Activated gamma-delta T cell treated with Interleukin-2 at 50 U/mL for 16 hours (primary cell): Measurements from ENCODE around the gene DDAH1.

ENCODE experiments used
- DNase-seq: peaks from one replicate; pipeline ENCODE4 v3.0.0-alpha.2; 2020

DDAH1 gene

DNA sequence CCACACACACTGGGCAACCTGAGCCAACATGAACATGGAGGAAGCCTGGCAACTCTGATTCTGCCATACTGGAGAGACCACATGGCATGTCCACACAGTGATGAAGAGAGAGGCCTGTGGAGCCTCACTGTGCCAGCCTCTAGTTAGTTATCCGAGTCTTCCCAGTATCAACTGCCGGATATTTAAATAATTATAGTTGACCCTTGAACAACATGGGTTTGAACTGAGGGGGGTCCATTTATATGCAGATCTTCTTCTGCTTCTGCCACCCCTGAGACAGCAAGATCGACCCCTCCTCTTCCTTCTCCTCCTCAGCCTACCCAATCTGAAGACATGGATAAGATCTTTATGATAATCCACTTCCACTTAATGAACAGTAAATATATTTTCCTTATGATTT, 27.8 kb downstream of the DDAH1 start:
- DNase-seq, result no peak

DNA sequence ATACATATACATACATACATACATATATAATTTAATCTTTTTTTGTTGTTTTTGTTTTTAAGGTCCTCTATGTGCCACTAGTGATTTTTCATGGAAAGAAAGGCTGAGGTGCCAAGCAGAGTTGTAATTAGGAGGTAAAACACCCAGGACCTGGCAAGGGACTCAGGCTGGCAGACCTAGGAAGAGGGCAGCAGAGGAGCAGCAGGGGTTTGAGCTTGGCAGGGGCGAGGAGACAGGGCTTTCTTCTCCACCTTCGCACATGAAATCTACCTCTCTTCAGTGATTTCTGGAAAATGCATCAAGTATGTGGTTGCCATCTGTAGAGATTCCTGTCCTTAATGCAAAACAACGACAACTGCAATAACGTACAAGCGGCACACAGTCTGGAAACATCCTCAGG, 31.9 kb downstream of the DDAH1 start:
- no peak for DNase-seq

DNA sequence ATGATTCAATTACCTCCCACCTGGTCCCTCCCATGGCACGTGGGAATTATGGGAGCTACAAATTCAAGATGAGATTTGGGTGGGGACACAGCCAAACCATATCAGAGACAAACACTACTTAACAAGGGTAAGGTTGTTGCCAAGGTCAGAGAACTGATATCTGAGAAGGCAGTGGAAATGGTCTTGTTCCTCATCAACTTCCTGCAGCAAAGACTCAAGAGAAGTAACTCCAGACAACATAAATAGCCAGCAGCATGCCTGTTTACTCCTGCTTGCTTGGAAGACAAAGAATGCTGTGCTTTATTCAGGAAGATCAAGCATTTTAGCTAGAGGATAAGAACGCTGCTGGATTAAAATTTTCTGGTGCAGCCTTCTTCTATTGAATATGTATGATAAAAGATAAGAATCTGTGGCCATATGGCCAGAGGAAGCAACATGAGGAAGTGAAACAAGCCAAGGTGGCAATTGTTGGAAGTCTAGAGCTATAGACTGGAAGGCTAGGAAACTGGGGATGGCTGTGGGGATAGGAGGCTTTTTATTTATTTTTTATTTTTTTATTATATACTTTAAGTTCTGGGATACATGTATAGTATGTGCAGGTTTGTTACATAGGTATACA, 36.4 kb downstream of the DDAH1 start:
- no peak for DNase-seq

DNA sequence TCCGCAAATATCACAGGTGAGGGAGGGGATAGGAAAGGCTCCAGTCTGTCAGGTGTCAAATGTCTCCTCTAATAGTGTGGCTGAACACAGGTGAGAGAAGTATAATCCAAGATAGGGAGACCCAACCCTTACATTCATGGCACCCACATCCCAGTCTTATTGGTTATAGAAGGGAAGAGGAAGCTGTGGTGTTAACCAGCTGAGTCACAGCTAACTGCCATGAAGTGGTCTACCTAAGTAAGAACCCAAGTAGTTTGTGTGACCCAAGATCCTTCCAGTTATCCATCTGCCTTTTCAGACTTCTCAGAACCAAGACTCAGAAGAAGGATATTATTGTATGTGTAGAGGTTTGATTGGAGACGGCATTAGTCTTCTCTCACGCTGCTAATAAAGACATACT, 37.1 kb downstream of the DDAH1 start:
- no peak for DNase-seq

DNA sequence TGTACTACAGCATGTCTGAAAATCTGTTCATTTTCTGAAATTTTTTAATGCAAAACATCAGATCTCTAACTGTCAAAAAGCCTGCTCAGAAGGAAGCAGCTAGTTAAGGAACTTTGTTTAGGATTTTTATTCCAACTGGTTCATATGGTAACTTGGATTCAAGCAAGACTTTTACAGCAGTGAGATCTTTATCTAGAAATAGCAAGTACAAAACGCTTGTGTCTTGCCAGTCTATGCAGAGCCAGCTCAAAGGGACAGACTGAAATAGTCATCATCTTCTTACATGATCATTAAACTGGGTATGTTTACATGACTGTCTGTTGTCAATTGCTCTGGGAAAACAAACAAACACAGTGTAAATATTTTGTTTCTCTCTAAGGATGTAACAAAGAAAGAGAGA, 37.6 kb downstream of the DDAH1 start:
- DNase-seq, result no peak

DNA sequence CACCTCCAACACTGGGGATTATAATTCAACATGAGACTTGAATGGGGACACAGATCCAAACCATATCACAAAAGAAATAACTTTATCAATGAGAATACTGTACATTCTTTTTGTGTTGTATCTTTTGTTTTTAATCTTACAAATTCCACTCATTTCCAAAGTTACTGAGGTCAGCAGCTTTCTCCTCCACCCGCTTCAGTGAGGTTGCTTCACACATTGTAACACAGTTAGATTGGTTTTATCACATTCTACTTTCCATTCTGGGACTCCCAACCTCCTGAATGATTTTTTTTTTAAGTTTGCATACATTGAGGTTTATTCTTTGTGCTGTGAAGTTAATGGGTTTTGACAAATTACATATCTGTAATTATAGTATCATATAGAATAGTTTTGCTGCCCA, 43.8 kb downstream of the DDAH1 start:
- DNase-seq, result no peak

DNA sequence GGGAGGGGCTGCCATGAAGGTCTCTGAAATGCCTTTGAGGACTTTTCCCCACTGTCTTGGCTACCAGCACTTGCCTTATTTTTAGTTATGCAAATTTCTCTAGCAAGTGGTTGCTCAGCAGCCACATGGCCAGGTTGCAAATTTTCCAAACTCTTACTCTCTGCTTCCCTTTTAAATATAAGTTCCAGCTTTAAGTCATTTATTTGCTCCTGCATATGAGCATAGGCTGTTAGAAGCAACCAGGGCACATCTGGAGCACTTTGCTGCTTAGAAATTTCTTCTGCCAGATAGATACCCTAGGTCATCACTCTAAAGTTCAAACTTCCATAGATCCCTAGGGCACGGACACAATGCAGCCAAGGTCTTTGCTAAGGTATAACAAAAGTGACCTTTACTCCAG, 44.8 kb downstream of the DDAH1 start:
- DNase-seq, result no peak

DNA sequence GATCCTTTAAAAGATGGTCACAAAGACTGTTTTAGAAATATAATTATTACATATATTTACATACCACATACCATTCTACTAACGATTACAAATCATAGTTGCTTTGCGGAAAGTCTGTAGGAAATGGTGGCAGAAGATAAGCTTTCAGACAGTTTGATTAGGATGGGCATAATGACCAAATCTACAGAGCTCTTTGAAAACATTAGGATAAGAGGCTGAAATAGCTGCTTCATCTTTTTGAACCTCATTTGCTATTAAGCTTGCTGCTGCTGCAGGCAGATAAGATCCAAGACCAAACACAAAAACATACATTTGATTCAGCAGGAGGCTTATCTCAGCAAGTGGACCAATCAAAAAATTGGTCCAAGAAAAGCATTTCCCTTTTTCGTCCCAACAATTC, 47.1 kb downstream of the DDAH1 start:
- DNase-seq, result no peak

DNA sequence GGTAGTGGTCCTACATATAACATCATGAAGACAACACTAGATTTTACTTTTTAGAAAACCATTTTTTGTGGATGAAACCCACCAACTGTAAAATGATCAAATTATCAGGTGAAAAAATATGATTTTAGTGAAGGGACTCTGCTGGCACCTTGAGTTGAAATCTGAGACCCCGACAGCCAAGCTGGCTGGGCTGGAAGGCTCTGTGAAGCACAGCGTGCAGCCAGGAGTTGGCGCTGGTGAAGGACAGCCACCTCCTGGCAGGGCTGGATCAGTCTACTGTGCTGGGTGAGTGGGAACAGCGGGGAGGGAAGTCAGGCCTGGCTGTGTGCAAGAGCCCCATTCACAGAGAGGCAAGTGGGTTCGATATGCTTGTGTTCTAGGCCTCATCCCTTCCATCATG, 47.9 kb downstream of the DDAH1 start:
- DNase-seq, result no peak

DNA sequence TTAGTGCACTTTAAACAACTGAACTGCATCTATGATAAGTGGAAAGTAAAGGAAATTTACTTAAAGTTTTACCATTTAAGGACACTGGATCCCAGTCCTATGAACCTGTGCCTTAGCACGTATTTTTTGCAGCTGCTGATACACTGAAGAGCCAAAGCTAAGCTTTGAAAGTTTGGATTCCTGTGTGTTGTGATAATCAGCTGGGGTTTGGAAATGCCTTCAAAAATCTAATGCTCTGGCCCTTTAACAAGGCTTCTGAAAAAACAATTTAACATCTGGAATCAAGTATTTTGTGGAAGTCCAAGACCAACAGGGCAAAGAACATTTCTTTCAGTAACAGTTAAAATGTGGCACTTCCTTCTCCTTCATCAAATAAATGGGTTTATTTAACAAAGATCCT, 51.8 kb downstream of the DDAH1 start:
- DNase-seq, result no peak

DNA sequence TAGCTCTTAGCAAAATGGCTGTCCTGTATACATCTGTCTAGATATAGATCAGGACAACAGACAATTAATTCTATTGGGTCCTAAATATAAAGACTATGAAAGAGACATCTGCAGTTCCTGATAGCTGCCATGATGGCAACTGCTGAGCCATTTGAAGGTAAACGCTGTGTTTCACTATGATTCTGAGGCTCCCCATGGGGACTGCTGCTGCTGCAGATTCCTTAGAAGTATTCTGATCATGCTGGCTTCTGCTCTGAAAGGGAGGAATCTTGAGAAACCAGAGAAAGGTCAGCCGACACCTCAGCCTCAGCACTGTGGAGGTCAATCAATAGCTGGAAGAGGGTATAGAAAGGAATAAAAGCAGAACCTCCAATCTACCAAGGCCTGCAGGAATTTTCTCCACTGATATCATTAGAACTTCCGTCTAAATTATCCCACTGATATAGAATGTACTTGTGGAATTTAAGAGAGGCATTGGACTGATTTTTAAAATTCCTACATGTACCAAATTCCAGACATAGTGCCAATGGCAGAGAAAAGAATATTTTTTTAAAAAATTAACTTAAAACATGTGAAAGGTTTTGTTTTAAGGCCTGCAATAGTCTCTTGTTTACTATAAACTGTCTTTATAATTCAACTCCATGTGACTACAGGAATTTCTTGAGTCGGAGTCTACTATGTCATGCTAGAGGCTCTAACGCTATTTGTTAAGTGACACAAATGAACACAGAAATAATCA, 53.2 kb downstream of the DDAH1 start:
- no peak for DNase-seq

DNA sequence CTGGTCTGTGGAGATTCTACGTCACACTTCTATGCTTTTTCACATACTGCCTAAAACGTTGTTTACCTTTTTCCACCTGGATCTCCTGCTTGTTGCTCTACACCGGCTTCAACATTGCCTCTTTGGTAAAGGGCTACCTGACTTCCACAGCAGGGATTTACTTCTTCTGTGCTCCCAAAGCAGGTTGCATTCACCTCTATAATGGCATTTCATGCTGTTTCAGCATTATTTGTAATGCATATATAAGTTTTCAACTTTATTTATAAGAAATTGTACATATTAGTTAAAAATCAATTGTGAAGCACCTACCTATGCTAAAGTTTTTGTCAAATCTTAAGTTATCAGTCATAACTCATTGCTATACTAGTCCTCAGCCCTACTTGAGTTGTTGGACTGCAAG, 55.4 kb downstream of the DDAH1 start:
- DNase-seq, result no peak

DNA sequence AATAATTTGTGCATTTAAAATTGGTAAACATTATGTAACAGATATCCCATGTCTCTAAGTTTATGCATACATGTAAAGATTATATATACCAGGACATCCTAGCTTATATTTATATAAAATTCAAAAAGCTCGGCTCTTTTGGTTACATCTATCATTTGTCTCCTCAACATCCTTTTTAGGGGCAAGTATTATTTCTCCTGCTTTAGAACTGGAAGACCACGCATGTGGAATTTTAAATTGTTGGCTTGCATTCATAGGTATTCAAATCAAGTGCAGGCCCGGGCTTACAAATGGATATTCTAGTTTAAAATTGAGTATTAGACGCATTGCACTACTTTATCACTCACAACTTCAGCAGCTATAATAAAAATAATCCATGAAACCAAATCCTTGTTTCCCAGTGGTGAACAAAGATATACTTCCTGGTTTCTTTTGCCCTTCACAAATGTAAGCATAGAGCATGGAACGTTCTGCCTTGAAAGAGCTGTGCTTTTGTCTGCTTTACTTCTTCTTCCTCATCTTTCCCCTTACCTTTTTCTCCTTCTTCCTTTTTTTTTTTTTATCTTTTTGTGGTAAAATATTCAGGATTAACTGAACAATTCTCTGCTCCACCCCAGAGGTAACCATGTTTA, 57.1 kb downstream of the DDAH1 start:
- no peak for DNase-seq

DNA sequence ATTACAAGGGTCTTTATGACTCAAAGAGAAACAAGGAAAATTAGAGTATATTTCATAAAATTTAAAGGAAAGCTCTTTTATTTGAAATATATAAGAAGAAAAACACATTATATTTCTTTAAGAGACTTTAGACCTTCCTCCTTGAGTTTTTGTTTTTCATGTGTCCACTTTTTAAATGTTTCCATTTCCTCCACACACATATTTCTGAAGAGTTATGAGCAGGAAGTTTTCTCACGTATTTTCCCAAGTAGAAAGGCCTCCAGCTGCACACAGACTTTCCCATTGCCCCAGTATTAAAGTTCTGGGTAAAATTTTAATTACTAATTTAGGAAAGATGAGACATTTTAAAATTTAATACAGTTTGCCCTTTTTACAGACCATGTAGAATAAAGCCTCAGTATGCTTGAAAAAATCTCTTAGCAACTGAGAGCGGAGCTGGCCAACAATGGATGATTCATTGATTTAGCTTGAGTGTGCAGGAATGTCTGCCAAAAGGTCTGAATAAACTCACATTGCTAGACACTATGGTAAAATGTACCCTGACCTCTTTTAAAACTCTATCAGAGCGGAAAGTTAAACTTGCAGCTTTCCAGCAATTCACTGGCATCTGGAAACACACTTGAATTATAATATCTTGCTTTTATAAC, 57.9 kb downstream of the DDAH1 start:
- DNase-seq, result no peak

DNA sequence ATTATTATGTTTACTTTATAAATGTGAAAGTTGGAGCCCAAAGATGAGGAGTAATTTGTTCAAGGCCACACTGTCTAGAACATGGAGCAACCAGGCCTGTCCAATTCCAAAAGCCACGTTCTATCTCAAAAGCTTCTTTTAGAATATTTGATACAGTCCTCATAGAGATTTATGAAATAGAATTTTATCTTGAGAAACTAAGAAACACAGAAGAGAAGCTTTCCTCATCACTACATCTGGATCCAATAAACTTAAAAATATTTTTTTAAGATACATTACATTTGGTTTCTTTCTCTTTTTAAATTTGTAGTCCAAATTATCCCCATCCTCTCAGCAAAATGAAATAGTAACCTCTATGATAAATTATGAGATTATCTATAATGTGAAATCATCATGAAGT, 58.9 kb downstream of the DDAH1 start:
- DNase-seq, result no peak

DNA sequence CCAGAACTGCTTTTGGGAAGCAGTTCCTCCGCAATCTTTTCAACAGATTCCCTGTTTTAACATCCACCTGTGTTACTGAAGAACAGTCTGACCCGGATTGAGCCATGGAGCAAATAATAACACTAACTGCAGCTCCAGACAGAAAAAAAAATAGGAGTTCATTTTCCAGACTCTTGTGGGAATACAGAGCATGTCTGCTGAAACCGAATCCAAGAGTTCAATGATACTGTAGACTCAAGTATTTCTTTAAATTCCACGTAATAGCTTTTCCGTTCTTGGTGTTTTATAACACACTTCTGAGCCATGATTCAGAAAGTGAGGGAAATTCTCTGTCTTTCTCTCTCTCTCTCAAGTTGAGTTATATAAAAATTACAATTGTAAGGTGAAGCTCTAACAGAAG, 60.6 kb downstream of the DDAH1 start:
- DNase-seq, result no peak

DNA sequence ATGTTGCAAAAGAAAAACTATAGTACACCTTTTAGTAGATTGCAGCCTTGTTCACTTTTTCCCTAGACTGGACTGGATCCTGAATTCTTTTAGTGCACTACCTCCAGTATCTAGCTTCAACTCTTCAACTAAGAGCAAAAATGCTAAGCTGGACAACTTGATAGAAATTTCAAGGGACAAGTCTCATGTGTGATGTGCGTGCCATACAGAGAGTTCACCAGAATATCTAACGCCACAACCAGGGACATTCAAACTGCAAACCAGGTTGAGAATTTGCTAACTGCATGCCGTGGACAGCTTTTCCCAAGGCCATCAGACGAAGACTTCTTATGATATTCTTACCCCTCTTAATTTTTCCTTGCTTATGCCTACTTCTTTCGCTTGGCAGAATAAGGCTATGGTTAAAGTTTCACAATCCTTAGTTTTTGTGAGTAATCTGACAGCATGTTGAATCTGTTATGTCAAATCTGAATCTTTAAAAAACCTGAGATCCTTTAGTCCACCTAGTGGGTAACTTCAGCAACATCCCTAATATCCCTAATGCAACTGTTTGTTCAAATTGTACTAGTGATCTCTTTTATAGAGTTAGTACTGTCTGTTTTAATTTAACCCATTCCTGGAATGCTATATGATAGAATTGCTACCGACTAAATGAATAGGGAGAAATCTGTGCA, 66.4 kb downstream of the DDAH1 start:
- DNase-seq, result no peak

DNA sequence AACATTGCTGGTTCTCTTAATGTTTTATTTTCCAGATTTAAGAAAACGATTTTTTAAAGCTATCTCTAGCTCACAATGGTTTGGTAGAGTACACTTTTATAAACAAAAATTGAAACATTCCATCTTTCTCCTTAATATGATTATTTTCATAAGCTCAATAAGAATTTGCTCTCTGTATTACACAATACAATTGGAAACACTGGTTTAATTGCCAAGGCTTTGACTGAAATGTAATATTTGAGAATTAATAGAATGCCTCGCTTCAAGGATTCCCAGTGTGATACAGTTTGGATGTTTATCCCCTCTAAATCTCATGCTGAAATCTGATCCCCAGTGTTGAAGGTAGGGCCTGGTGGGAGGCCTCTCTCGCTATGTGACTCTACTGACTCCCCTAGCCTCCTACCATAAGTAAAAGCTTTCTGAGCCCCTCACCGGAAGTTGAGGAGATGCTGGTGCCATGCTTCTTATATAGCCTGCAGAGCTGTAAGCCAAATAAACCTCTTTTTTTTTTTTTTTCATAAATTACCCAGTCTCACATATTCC, 67.4 kb downstream of the DDAH1 start:
- no peak for DNase-seq

DNA sequence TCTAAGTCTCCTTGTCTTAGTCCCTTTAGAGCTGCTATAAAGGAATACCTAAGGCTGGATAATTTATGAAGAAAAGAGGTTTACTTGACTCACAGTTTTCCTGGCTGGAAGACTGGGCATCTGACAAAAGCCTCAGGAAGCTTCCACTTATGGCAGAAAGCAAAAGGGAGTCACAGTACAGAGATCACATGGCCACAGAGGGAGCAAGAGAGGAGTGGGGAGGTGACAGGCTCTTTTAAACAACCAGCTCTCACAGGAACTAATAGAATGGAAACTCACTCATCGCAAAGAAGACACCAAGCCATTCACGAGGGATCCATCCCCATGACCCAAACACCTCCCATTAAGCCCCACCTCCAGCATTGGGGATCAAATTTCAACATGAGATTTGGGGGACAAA, 68.8 kb downstream of the DDAH1 start:
- DNase-seq, result no peak

DNA sequence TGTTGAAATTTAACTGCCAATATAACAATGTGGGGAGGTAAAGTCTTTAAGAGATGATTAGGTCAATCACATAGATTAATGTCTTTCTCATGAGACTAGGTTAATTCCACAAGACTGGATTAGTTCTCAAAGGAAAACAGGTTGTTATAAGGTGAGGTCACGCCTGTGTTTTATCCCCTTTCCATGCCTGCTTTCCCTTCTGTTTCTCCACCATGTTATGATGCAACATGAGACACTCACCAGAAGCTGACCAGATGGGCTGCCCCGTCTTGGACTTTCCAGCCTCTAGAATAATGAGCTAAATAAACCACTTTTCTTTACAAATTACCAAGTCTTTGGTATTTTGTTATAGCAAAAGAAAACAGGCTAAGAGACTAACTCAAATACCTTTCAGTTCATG, 70.8 kb downstream of the DDAH1 start:
- no peak for DNase-seq

DNA sequence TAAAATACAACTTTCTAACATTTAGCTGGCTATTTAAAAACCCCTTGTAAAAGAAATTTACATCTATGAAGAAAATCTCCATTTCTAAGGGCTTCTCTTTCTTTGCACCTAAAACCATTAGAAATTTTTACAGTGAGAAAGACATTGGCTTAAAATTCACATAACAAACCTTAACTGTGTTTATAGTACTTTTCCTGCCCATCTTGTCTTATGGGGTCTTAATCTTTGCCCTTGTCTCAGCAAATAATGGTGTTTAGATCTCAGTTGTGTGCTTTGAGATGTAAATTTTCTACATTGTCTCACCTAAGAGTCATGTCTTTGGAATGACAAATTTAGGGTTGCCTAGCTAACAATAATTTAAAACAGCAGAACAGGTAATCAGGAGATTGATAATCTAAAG, 71.5 kb downstream of the DDAH1 start:
- no peak for DNase-seq

DNA sequence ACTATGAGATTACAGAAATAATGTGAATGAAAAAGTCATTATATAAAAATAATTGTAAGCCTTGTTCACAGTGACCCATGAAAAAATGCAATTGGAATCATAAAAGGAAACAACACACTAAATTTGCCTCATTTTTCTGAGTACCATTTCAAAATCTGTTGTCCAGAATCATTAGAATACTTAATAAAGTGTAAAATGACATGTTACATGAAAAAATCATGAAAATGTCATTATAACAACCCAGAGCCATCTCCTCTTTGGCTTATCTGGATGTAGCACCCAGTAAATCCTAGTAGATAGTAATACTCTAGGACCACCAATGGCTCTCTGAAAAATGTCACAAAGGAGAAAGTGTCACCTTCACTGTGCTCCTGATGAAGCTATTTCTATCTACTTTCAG, 76.5 kb downstream of the DDAH1 start:
- DNase-seq, result no peak

DNA sequence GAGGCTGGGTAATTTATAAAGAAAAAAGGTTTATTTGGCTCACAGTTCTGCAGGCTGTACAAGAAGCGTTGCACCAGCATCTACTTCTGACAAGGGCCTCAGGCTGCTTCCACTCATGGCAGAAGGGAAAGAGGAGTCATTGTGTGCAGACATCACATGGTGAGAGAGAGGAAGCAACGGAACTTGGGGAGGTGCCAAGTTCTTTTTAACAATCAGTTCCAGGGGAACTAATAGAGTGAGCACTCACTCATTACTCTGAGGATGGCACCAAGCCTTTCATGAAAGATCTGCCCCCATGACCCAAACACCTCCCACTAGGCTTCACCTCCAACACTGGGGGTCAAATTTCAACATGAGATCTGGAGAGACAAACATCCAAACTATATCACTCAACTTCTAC, 77.2 kb downstream of the DDAH1 start:
- DNase-seq, result no peak
